T-helper 1 cell treated with Interleukin-12 subunit alpha and Interleukin-12 subunit beta and Interleukin-4 antibody, amounts not matched to agents 30 μg/mL and 1 μg/mL, for 36 hours (primary cell): ENCODE results near the gene RASSF5.
A peak's percentile ranks its signal among the peaks of the same experiment; 100 is the strongest.

ENCODE experiments used
- H3K27ac Mint-ChIP-seq: one replicate; pipeline ENCODE4 v1.8.0; 2021; ENCODE audit warnings: mild to moderate bottlenecking, mixed read lengths
- H3K27me3 Mint-ChIP-seq: one replicate; pipeline ENCODE4 v1.8.0; 2021; ENCODE audit warnings: low read depth, mixed read lengths
- H3K36me3 Mint-ChIP-seq: one replicate; pipeline ENCODE4 v1.8.0; 2021; ENCODE audit warnings: low read depth, mixed read lengths
- H3K4me1 Mint-ChIP-seq: one replicate; pipeline ENCODE4 v1.8.0; 2021; ENCODE audit warnings: low read depth, mixed read lengths
- H3K4me3 Mint-ChIP-seq: one replicate; pipeline ENCODE4 v1.8.0; 2021; ENCODE audit warnings: mild to moderate bottlenecking, moderate library complexity, mixed read lengths
- H3K9me3 Mint-ChIP-seq: one replicate; pipeline ENCODE4 v1.8.0; 2021; ENCODE audit warnings: mixed read lengths

Gene RASSF5

GRCh38 chr1:206529425-206529824 is 22.1 kb downstream of the RASSF5 start:
- H3K4me3 Mint-ChIP-seq, result no peak overlapping the region

GRCh38 chr1:206532368-206532767 is 25.0 kb downstream of the RASSF5 start:
- Mint-ChIP-seq H3K4me1 (no peaks in the 10 kb centered on the region), H3K27me3 (no peaks in the 10 kb centered on the region), H3K9me3 (no peaks in the 10 kb centered on the region), H3K36me3 (no peaks in the 10 kb centered on the region), H3K27ac (no peak overlapping the region), H3K4me3 (no peak overlapping the region)

More at GRCh38 chr1:206529425-206529824, 22.1 kb downstream of the RASSF5 start:
- H3K27me3 Mint-ChIP-seq, result no peaks in the 10 kb centered on the region
- H3K9me3 Mint-ChIP-seq, result no peaks in the 10 kb centered on the region
- H3K27ac Mint-ChIP-seq, result no peak overlapping the region
- H3K4me1 Mint-ChIP-seq, result peaks cover 4% of the 10 kb centered on the region
- H3K36me3 Mint-ChIP-seq, result no peaks in the 10 kb centered on the region

- Mint-ChIP-seq H3K9me3 (no peaks in the 10 kb centered on the region), H3K27me3 (no peaks in the 10 kb centered on the region), H3K4me1 (peaks cover 4% of the 10 kb centered on the region), H3K4me3 (no peak overlapping the region), H3K27ac (no peak overlapping the region), H3K36me3 (peaks cover 4% of the 10 kb centered on the region)
Observed at GRCh38 chr1:206534552-206534951, 27.2 kb downstream of the RASSF5 start.

- H3K4me1 Mint-ChIP-seq, result peaks cover 6% of the 10 kb centered on the region
- H3K27ac Mint-ChIP-seq, result no peak overlapping the region
- no peaks in the 10 kb centered on the region for H3K9me3 Mint-ChIP-seq
- no peaks in the 10 kb centered on the region for H3K27me3 Mint-ChIP-seq
- peaks cover 4% of the 10 kb centered on the region for H3K36me3 Mint-ChIP-seq
- H3K4me3 Mint-ChIP-seq, result no peak overlapping the region
Observed at GRCh38 chr1:206535853-206536188, 28.5 kb downstream of the RASSF5 start.

- Mint-ChIP-seq H3K27me3 (no peaks in the 10 kb centered on the region), H3K36me3 (peaks cover 4% of the 10 kb centered on the region), H3K4me1 (peaks cover 6% of the 10 kb centered on the region), H3K9me3 (no peaks in the 10 kb centered on the region), H3K27ac (no peak overlapping the region), H3K4me3 (no peak overlapping the region)
Observed at GRCh38 chr1:206537141-206537540, 29.8 kb downstream of the RASSF5 start.

GRCh38 chr1:206538086-206538770 is 30.9 kb downstream of the RASSF5 start:
- H3K9me3 Mint-ChIP-seq, result no peaks in the 10 kb centered on the region
- no peak overlapping the region for H3K4me3 Mint-ChIP-seq
- peaks cover 6% of the 10 kb centered on the region for H3K4me1 Mint-ChIP-seq
- no peaks in the 10 kb centered on the region for H3K27me3 Mint-ChIP-seq
- H3K27ac Mint-ChIP-seq, result no peak overlapping the region
- peaks cover 4% of the 10 kb centered on the region for H3K36me3 Mint-ChIP-seq

- H3K36me3 Mint-ChIP-seq, result peaks cover 4% of the 10 kb centered on the region
- peaks cover 6% of the 10 kb centered on the region for H3K4me1 Mint-ChIP-seq
- no peaks in the 10 kb centered on the region for H3K27me3 Mint-ChIP-seq
- H3K4me3 Mint-ChIP-seq, result no peak overlapping the region
- H3K9me3 Mint-ChIP-seq, result no peaks in the 10 kb centered on the region
- no peak overlapping the region for H3K27ac Mint-ChIP-seq
Observed at GRCh38 chr1:206538901-206539640, 31.7 kb downstream of the RASSF5 start.

- peak overlapping the region; percentile 43 for H3K27ac Mint-ChIP-seq
Observed at GRCh38 chr1:206540044-206540780, 32.9 kb downstream of the RASSF5 start.

GRCh38 chr1:206541236-206541833 is 34.0 kb downstream of the RASSF5 start:
- no peak overlapping the region for H3K27ac Mint-ChIP-seq
- H3K4me3 Mint-ChIP-seq, result no peak overlapping the region
- H3K4me1 Mint-ChIP-seq, result peaks cover 17% of the 10 kb centered on the region
- peaks cover 4% of the 10 kb centered on the region for H3K36me3 Mint-ChIP-seq
- no peaks in the 10 kb centered on the region for H3K9me3 Mint-ChIP-seq
- no peaks in the 10 kb centered on the region for H3K27me3 Mint-ChIP-seq

More at GRCh38 chr1:206540044-206540780, 32.9 kb downstream of the RASSF5 start:
- no peaks in the 10 kb centered on the region for H3K9me3 Mint-ChIP-seq
- peaks cover 4% of the 10 kb centered on the region for H3K36me3 Mint-ChIP-seq
- peaks cover 13% of the 10 kb centered on the region for H3K4me1 Mint-ChIP-seq
- no peak overlapping the region for H3K4me3 Mint-ChIP-seq
- no peaks in the 10 kb centered on the region for H3K27me3 Mint-ChIP-seq

GRCh38 chr1:206544562-206545257 is 37.4 kb downstream of the RASSF5 start:
- H3K27me3 Mint-ChIP-seq, result no peaks in the 10 kb centered on the region
- peak overlapping the region; percentile 52 for H3K27ac Mint-ChIP-seq
- H3K4me1 Mint-ChIP-seq, result peaks cover 16% of the 10 kb centered on the region
- H3K36me3 Mint-ChIP-seq, result peaks cover 3% of the 10 kb centered on the region
- no peaks in the 10 kb centered on the region for H3K9me3 Mint-ChIP-seq
- H3K4me3 Mint-ChIP-seq, result no peak overlapping the region

- H3K36me3 Mint-ChIP-seq, result peaks cover 3% of the 10 kb centered on the region
- no peaks in the 10 kb centered on the region for H3K27me3 Mint-ChIP-seq
- no peak overlapping the region for H3K27ac Mint-ChIP-seq
- H3K4me3 Mint-ChIP-seq, result no peak overlapping the region
- H3K9me3 Mint-ChIP-seq, result no peaks in the 10 kb centered on the region
- peaks cover 21% of the 10 kb centered on the region for H3K4me1 Mint-ChIP-seq
Observed at GRCh38 chr1:206545351-206545750, 38.0 kb downstream of the RASSF5 start.

GRCh38 chr1:206547104-206547503 is 39.8 kb downstream of the RASSF5 start:
- Mint-ChIP-seq H3K9me3 (no peaks in the 10 kb centered on the region), H3K4me1 (peaks cover 27% of the 10 kb centered on the region), H3K36me3 (peaks cover 4% of the 10 kb centered on the region), H3K27me3 (no peaks in the 10 kb centered on the region), H3K27ac (no peak overlapping the region), H3K4me3 (no peak overlapping the region)

GRCh38 chr1:206550446-206550845 is 43.1 kb downstream of the RASSF5 start:
- H3K36me3 Mint-ChIP-seq, result peaks cover 7% of the 10 kb centered on the region
- no peak overlapping the region for H3K4me3 Mint-ChIP-seq
- H3K4me1 Mint-ChIP-seq, result peaks cover 46% of the 10 kb centered on the region
- H3K27me3 Mint-ChIP-seq, result no peaks in the 10 kb centered on the region
- no peak overlapping the region for H3K27ac Mint-ChIP-seq
- H3K9me3 Mint-ChIP-seq, result no peaks in the 10 kb centered on the region
